GM13977 (cell line): Measurements from ENCODE around the gene MCOLN2.

Source experiments
- DNase-seq: peaks from one replicate; pipeline ENCODE4 v3.0.0; 2012; ENCODE audit warnings: low spot score
- in situ Hi-C: fragments of 300-500 bp; cut with MboI; formaldehyde crosslinking; loops from one replicate; pipeline ENCODE4 v1.12.0; 2022; ENCODE audit warnings: low sequenced_read_pairs, low pct_unique_long_range_greater_than_20kb, mixed read lengths, inconsistent platforms; ENCODE audit not compliant: unreplicated experiment
- TF ChIP-seq, protein P1 (sequence below): IDR thresholded peaks from 2 replicates; pipeline ENCODE4 v1.5.1; 2012; ENCODE audit warnings: mild to moderate bottlenecking, control low read depth; ENCODE audit not compliant: insufficient read depth; ENCODE audit errors: extremely low read depth, missing control alignments

Gene MCOLN2

DNA sequence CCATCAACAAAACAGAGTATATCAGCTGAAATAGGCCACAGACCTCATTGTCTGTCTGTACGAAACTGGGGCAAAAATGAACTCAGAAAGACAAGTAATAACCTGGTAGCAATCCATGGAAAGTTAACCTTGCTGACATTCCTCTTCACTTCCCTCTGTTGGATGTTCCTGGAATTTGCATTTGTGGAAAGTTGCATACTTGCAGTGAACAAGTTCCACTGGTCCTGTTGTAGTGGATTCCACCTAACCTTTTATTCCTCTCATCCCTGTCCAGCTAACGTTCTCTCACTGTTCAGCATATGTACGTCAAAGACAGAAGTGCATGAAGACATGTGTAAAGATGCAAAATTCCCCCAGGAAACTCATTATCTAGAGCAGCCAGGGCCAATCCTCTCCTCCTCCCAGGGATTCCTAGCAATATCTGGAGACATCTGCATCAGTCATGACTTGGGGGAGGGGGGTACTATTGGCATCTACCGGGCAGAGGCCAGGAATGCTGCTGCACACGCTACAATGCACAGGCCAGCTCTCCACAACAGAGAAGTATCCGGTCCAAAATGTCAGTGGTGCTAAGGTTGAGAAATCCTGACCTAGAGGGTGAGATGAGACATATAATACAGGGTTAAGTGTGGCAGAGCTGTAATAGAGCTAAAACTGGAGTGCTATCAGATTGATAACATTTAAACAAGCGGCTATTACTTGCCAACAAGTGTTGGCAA, 112.1 kb downstream of the MCOLN2 start:
- DNase-seq = no peak
- in situ Hi-C loops = no loop called here
- TF ChIP-seq, protein P1, sequence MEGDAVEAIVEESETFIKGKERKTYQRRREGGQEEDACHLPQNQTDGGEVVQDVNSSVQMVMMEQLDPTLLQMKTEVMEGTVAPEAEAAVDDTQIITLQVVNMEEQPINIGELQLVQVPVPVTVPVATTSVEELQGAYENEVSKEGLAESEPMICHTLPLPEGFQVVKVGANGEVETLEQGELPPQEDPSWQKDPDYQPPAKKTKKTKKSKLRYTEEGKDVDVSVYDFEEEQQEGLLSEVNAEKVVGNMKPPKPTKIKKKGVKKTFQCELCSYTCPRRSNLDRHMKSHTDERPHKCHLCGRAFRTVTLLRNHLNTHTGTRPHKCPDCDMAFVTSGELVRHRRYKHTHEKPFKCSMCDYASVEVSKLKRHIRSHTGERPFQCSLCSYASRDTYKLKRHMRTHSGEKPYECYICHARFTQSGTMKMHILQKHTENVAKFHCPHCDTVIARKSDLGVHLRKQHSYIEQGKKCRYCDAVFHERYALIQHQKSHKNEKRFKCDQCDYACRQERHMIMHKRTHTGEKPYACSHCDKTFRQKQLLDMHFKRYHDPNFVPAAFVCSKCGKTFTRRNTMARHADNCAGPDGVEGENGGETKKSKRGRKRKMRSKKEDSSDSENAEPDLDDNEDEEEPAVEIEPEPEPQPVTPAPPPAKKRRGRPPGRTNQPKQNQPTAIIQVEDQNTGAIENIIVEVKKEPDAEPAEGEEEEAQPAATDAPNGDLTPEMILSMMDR = no peak

DNA sequence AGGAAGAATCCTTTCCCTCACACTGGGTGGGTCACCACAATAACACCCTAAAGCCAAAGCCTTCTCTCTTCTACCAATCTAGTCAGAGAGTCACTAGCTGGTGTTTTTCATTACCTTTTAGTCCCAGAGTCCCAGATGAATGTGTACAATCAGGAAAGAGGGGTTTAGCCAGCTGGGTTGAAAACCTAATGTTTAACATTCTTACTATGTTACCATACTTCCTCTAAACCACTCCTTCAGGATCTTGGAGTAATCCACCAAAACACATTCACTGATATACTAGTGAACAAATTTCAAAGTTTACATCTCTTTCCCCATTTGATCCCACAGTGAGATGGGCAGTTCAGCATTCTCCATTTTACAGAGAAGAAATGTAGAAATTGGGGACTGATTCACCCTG, 113.6 kb downstream of the MCOLN2 start:
- TF ChIP-seq, protein P1 = no peak
- DNase-seq = no peak
- in situ Hi-C loops = no loop called here

DNA sequence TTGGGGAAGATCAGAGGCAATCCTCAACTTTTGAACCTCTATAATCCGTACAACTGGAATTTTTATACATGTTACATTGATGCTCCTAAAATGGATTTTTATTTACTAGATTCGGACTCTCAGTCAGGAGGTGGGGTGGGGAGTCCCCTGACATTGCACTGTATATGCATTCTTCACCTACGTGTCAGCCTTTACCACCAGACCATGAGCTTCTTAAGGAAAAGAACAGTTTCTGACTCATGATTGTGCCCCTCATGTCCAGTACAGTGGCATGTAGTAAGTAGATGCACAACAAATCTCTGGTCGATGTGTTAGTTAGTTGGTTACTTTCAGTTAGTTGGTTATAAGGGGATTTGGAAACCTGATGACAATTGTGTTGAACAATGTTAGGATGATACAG, 119.3 kb downstream of the MCOLN2 start:
- TF ChIP-seq, protein P1 = no peak
- in situ Hi-C loops = no loop called here
- DNase-seq = no peak

DNA sequence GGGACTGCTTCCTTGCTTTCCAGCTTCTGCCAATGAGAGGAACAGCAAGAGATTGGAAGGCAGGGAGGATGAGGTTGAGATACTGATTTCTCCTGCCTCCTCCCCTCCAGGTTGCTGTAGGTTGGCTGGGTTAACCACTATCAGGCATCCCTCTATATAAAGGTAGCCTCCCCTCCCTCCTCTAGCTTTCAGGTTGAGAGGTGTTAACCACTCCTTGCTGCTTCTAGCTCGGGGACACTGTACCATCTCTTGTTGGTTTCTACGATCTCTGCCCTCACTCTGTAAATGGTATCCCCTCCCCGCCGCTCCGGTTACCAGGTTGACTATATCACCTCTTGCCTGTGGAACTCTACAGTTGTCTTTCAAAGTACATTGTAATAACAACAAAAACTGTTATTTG, 120.6 kb downstream of the MCOLN2 start:
- DNase-seq = no peak
- TF ChIP-seq, protein P1 = no peak
- in situ Hi-C loops = no loop called here
